Measurements from ENCODE around the gene TBRG1. TPM values are rescaled to one million over a fixed set of nuclear protein-coding genes. Genes with fewer than 3 reads are reported as not detected.
"Not testable (repeated sequence)": the region's sequence is repeated elsewhere in the genome, so short reads cannot be mapped to it uniquely, and the experiment has no call there.

Gene TBRG1
- total RNA-seq, 2 experiments from 2014 or later: 33.5 to 34.5 TPM

DNA sequence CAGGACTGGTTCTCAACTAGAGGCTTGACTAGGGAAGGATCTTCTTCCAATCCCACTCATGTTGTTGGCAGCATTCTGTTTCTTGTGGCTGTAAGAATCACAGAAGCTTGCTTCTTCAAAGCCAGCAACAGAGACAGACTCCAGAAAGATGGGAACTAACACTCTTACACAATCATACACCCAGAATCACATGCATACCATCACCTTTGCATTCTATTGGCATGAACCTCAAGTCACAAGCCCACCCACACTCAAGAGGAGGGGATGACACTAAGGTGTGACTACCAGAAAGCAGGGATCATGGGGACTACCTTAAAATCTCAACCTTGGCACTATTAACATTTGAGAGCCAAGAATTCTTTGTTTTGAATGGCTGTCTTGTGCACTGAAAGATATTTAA, 25.0 kb upstream of the TBRG1 start:
- H3K36me3 Mint-ChIP-seq: no peaks in the 10 kb centered on the region
- H3K4me3 Mint-ChIP-seq: no peak overlapping the region
- no peak overlapping the region for H3K27ac Mint-ChIP-seq
- H3K4me1 Mint-ChIP-seq (ENCODE audit: low read depth): no peaks in the 10 kb centered on the region
- no peaks in the 10 kb centered on the region for H3K9me3 Mint-ChIP-seq
- intact Hi-C loops (cut with micrococcal nuclease): no loop called here
- POLR2A ChIA-PET: no interaction called here
- no peak for DNase-seq
- peaks cover 16% of the 10 kb centered on the region for H3K27me3 Mint-ChIP-seq
- CTCF ChIA-PET: no interaction called here

DNA sequence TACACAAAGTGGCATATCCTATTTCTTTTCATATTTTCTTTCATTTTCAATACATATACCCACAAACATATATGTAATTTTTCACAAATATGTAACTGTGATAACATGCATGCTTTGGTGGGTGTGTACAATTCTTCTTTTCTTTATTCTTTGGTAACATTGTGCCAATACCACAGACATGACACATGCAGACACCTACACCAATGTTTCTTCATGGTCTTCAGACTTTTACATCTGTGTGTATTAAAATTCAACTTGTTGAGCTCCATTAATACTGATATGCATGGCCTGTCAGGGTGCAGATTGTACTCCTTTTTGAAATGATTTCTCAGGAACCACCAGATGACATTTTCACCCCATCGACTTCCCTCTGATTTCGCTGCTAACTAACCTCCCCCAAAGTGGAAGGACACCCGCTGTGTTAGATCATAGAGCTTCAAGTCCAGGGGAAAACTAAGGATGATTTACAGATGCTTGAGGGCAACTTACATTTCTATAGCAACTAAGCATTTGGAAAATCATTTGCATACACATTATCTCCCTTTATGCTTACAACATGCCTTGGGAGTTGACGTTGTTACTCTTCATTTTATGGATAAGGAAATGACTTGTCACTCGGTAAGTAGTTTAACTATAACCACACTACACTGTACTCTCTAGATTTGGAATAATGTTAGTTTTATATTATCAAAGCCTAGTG, 21.9 kb upstream of the TBRG1 start:
- POLR2A ChIA-PET: interaction anchor here (0.6 kb wide), 1 partner anchor 349 kb away, joined by 3 read pairs; no protein-coding TSS in a partner anchor
- Mint-ChIP-seq H3K9me3 (no peaks in the 10 kb centered on the region), H3K4me1 (ENCODE audit: low read depth) (no peaks in the 10 kb centered on the region), H3K27ac (no peak overlapping the region), H3K27me3 (peaks cover 14% of the 10 kb centered on the region), H3K36me3 (no peaks in the 10 kb centered on the region), H3K4me3 (no peak overlapping the region)
- intact Hi-C loops (cut with micrococcal nuclease): no loop called here
- CTCF ChIA-PET: no interaction called here
- no peak for DNase-seq

DNA sequence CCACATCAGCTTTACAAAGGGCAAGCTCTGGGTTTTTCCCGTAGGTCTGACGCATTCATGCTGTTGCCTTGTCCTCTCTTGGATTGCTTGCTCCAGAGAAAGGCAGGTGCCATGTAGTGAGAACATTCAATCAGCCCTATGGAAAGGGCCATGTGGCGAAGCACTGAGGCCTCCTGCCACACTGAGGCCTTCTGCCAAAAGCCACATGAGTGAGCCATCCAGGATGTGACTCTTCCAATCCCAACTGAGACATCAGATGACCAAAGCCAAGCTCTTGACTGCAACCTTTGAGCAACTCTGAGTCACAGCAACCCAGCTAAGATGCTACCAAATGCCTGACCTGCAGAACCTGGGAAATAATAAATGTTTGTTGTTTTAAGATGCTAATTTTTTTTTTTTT, 20.5 kb upstream of the TBRG1 start:
- intact Hi-C loops (cut with micrococcal nuclease): no loop called here
- no peak for DNase-seq
- H3K4me3 Mint-ChIP-seq: no peak overlapping the region
- ChIA-PET CTCF (interaction anchor here (0.6 kb wide), 1 partner anchor 14 kb away, joined by 4 read pairs; no protein-coding TSS in a partner anchor), POLR2A (no interaction called here)
- no peaks in the 10 kb centered on the region for H3K9me3 Mint-ChIP-seq
- no peaks in the 10 kb centered on the region for H3K4me1 Mint-ChIP-seq (ENCODE audit: low read depth)
- H3K27ac Mint-ChIP-seq: no peak overlapping the region
- no peaks in the 10 kb centered on the region for H3K36me3 Mint-ChIP-seq
- H3K27me3 Mint-ChIP-seq: peaks cover 11% of the 10 kb centered on the region

DNA sequence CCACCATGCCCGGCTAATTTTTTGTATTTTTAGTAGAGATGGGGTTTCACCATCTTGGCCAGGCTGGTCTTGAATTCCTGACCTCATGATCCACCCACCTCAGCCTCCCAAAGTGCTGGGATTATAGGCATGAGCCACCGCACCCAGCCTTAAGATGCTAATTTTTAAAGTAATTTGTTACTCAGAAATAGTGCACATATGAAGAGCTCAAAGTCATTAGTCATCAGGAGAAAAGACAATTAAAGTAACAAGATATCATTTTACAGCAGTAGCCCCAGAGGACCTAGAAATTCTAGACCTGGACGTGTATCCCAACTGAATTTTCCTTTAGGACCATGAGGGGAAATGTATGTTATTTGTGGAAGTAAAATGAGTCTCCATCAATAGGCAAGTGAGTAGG, 19.9 kb upstream of the TBRG1 start:
- H3K27ac Mint-ChIP-seq; H3K27me3 Mint-ChIP-seq; H3K36me3 Mint-ChIP-seq; H3K4me1 Mint-ChIP-seq (ENCODE audit: low read depth); CTCF ChIA-PET; DNase-seq; intact Hi-C loops (cut with micrococcal nuclease); POLR2A ChIA-PET; H3K9me3 Mint-ChIP-seq; H3K4me3 Mint-ChIP-seq: not testable (repeated sequence)

DNA sequence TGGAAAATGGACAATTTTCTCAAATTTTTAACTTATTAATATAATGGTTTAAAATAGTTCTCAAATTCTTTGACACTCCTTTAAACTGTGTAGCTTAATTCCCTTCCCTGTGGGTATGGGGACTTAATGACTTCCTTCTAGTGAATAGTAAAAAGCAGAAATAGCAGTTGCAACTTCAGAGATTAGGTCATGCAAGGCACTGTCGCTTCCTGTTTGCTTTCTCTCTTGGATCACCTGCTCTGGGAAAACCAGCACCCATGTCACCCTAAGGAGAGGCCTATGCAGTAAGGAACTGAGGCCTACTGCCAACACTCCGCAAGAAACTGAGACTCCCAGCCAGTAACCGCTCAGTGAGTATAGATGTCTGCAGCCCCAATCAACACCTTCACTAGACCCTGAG, 16.9 kb upstream of the TBRG1 start:
- Mint-ChIP-seq H3K36me3 (no peaks in the 10 kb centered on the region), H3K27me3 (peaks cover 2% of the 10 kb centered on the region), H3K27ac (no peak overlapping the region), H3K4me3 (no peak overlapping the region), H3K4me1 (ENCODE audit: low read depth) (no peaks in the 10 kb centered on the region), H3K9me3 (no peaks in the 10 kb centered on the region)
- no peak for DNase-seq
- ChIA-PET CTCF (no interaction called here), POLR2A (no interaction called here)
- intact Hi-C loops (cut with micrococcal nuclease): no loop called here

DNA sequence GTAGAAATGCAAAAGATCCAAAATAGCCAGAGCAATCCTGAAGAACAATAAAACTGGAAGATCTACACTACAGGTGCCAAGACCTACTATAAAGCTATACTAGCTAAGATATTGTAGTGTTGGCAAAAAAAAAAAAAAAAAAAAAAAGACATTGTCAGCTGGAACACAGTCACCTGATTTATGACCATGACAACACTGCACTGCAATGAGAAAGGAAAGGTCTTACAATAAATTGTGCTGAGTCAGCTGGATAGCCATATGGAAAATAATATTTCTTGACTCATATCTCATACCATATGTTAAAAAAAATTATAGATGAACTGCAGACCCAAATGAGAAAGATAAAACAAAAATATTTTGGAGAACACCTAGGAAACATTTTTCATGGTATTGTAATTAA, 14.5 kb upstream of the TBRG1 start:
- intact Hi-C loops (cut with micrococcal nuclease): no loop called here
- POLR2A ChIA-PET: no interaction called here

DNA sequence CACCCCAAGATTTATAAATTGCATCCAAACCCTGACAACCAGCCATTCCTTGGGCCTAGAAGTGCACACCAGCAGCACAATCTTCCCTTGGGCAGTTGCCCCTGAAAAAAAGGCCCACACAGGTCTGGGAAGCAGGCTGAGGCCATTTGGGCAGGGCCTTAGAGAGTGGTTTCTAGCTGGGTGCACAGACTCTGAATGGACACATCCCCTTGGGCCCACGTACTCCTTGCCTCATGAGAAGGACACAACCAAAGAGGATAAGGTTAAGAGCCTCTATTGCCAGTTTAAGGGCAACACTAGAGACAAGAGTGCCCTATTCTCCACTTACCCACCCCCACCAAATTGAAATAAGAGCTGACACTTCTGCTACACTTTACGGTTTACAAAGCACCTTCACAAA, 12.4 kb upstream of the TBRG1 start:
- ChIA-PET POLR2A (no interaction called here), CTCF (interaction anchor here (1.4 kb wide), 2 partner anchors 24 to 59 kb away, joined by 3 to 4 read pairs; no protein-coding TSS in a partner anchor)
- intact Hi-C loops (cut with micrococcal nuclease): no loop called here
- Mint-ChIP-seq H3K36me3 (no peaks in the 10 kb centered on the region), H3K4me3 (no peak overlapping the region), H3K9me3 (no peaks in the 10 kb centered on the region), H3K27ac (no peak overlapping the region), H3K4me1 (ENCODE audit: low read depth) (peaks cover 6% of the 10 kb centered on the region), H3K27me3 (peaks cover 3% of the 10 kb centered on the region)
- no peak for DNase-seq

More for the DNA sequence above, 14.5 kb upstream of the TBRG1 start:
- no peak overlapping the region for H3K27ac Mint-ChIP-seq
- DNase-seq: no peak
- CTCF ChIA-PET: no interaction called here
- no peaks in the 10 kb centered on the region for H3K9me3 Mint-ChIP-seq
- H3K36me3 Mint-ChIP-seq: no peaks in the 10 kb centered on the region
- no peaks in the 10 kb centered on the region for H3K27me3 Mint-ChIP-seq
- peaks cover 6% of the 10 kb centered on the region for H3K4me1 Mint-ChIP-seq (ENCODE audit: low read depth)
- H3K4me3 Mint-ChIP-seq: no peak overlapping the region

DNA sequence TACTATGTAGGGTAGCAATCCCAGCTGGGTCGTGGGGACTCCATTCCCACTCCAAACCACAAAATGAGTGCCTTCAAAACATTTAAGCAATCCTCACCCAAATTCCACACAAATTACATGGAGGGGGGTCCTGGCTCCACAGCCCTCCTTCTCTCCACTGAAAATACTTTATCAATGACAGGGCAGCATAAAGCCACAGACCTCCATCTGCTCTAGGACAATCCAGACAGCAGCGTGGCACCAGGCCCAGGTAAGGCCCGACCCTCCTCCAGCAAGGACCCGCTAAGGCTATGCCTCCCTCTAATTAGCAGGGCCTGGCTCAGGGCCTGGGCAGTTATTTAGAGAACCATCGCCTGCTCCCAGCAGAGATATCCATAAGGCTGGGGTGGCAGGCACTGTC, 11.6 kb upstream of the TBRG1 start, which contains the start of gene PANX3:
Gene PANX3 (plus strand): TSS at position 365 of the 400 bp plus-strand sequence. CDS start 129 bp downstream, outside the sequence.
- no peak within 1 kb of the TSS for H3K27ac Mint-ChIP-seq
- POLR2A ChIA-PET: no interaction called here
- CTCF ChIA-PET: interaction anchor here (1.4 kb wide), 2 partner anchors 25 to 58 kb away, joined by 3 to 4 read pairs; no protein-coding TSS in a partner anchor

DNA sequence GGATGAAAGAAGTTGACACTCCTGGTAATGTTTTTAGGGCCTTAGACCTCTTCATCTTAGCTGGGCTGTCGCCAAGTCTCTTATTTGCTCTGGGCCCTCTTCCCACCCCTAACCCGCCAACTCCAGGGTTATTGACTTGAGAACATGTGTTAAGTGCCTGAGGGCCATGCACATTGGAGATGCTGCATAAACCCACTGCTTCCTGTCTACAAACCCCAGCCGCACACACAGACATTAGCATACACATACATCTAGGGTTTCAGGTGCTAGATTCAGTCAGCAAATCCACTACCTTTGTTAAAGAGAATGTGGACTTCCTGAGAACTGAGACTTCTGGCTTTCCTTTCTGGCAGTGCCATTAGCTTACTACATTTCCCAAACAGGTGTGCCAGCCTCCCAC, 10.6 kb upstream of the TBRG1 start:
- DNase-seq: peak; percentile 45
- no peaks in the 10 kb centered on the region for H3K9me3 Mint-ChIP-seq
- H3K27ac Mint-ChIP-seq: no peak overlapping the region
- ChIA-PET POLR2A (no interaction called here), CTCF (no interaction called here)
- H3K27me3 Mint-ChIP-seq: peaks cover 4% of the 10 kb centered on the region
- H3K4me3 Mint-ChIP-seq: no peak overlapping the region
- peaks cover 6% of the 10 kb centered on the region for H3K4me1 Mint-ChIP-seq (ENCODE audit: low read depth)
- intact Hi-C loops (cut with micrococcal nuclease): no loop called here
- no peaks in the 10 kb centered on the region for H3K36me3 Mint-ChIP-seq

More for the DNA sequence above, 11.6 kb upstream of the TBRG1 start, which contains the start of gene PANX3:
- intact Hi-C loops (cut with micrococcal nuclease): no loop called here
- Mint-ChIP-seq H3K9me3 (no peaks in the 10 kb centered on the region), H3K36me3 (no peaks in the 10 kb centered on the region), H3K4me1 (ENCODE audit: low read depth) (peaks cover 6% of the 10 kb centered on the region), H3K4me3 (no peak within 1 kb of the TSS), H3K27me3 (peaks cover 4% of the 10 kb centered on the region)
- no peak for DNase-seq

DNA sequence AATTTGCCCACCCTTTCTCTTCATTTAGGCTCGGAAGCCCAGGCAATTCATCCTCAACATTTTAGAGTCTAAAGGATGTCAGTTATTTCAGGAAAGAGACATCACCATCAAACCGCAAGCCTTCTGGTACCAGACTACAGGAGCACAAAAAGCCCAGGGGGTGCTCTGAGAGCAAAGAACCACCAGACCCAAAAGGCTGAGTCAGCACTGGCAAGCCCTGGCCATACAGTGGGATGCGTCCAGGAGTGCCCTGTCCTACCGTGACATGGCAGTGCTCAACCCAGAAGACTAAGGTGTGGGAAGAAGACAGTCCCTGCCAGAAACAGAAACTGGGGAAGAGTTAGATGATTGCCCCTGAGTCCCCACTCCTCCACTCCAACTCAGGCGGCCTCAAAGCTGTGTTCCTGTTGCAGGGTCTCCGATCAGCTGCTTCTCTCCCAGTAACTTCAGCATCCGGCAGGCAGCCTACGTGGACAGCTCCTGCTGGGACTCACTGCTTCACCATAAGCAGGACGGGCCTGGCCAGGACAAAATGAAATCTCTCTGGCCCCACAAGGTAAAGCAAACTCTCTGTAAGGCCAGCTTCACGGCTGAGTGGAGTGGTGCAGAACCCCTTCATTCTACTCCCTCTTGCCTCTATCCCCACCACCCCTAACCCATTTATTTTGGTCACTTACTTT, 10.0 kb upstream of the TBRG1 start:
- Mint-ChIP-seq H3K9me3 (no peaks in the 10 kb centered on the region), H3K36me3 (no peaks in the 10 kb centered on the region), H3K27me3 (peaks cover 7% of the 10 kb centered on the region), H3K27ac (no peak overlapping the region), H3K4me3 (no peak overlapping the region), H3K4me1 (ENCODE audit: low read depth) (peaks cover 6% of the 10 kb centered on the region)
- intact Hi-C loops (cut with micrococcal nuclease): no loop called here
- POLR2A ChIA-PET: no interaction called here
- no peak for DNase-seq
- CTCF ChIA-PET: no interaction called here

DNA sequence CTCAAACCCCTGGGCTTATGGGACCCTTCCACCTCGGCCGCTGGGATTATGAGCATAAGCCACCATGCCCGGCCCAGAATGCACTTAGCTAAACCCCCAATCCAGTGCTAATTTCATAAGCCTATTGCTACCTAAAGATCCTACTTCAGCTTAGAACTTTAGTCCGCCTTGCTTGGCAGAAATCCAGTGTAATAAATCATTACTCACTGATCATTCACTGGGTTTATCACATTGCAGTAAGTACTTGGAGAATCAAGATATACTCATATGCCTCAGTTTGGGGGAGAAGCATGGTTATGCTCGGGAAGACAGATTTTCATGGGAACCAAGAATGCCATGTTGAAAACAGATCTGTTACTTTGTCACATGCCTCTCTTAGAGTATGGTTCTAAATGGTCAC, 3.8 kb upstream of the TBRG1 start:
- CTCF ChIA-PET: no interaction called here

DNA sequence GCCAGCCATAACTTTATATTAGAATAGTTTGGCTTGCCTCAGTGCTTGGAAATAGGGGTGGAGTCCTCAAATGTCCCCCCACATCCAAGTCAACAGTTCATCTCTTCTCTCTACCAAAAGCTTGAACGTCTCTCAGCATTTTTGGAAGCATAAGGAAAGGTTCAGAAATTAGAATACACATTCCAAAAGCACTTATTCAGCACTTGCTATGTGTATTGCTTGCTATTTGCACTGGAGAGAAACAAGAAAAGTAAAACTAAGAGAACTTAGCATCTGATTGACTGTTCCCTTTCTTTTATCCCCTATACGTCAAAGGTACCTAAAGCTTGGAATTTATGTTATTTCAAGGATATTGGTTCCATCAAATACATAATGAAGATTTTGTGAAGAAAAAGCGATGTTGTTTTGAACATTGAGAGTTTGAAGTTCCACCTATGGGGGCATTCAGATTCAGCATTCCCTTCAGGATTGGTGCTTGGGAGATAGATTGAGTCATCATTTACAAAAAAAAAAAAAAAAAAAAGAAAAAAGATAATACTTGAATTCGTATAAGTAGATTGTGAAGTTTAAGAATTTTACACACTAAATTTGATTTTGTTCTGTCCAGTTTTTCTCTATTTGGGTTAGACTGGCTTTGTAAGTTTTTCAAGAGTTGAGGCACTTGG, 1.3 kb downstream of the TBRG1 start:
- DNase-seq: no peak
- H3K36me3 Mint-ChIP-seq: peaks cover 26% of the 10 kb centered on the region
- peaks cover 31% of the 10 kb centered on the region for H3K4me1 Mint-ChIP-seq (ENCODE audit: low read depth)
- peak overlapping the region; percentile 30 for H3K27ac Mint-ChIP-seq
- H3K4me3 Mint-ChIP-seq: peak overlapping the region; percentile 85
- no peaks in the 10 kb centered on the region for H3K27me3 Mint-ChIP-seq
- H3K9me3 Mint-ChIP-seq: no peaks in the 10 kb centered on the region
- POLR2A ChIA-PET: interaction anchor here (1.1 to 2.4 kb wide), 2 partner anchors 176 to 945 kb away, joined by 3 to 16 read pairs; partner anchors contain the start of genes EI24 and MSANTD2
- intact Hi-C loops (cut with micrococcal nuclease): loop anchor here (2.0 to 5.0 kb wide), 4 partner anchors 49 to 328 kb away; partner anchors contain the start of genes CCDC15, SIAE and SPA17
- CTCF ChIA-PET: interaction anchor here (1.2 kb wide), 1 partner anchor 19 kb away, joined by 3 read pairs; no protein-coding TSS in a partner anchor

More for the DNA sequence above, 3.8 kb upstream of the TBRG1 start:
- intact Hi-C loops (cut with micrococcal nuclease): no loop called here
- Mint-ChIP-seq H3K27ac (no peak overlapping the region), H3K9me3 (no peaks in the 10 kb centered on the region), H3K4me3 (no peak overlapping the region), H3K36me3 (no peaks in the 10 kb centered on the region), H3K4me1 (ENCODE audit: low read depth) (peaks cover 4% of the 10 kb centered on the region), H3K27me3 (peaks cover 8% of the 10 kb centered on the region)
- POLR2A ChIA-PET: no interaction called here
- DNase-seq: no peak

All from activated CD4-positive, alpha-beta memory T cell treated with anti-CD3 and anti-CD28 coated beads for 36 hours (primary cell).